ENCODE data around the gene ABI3BP.

The ABI3BP gene

DNA sequence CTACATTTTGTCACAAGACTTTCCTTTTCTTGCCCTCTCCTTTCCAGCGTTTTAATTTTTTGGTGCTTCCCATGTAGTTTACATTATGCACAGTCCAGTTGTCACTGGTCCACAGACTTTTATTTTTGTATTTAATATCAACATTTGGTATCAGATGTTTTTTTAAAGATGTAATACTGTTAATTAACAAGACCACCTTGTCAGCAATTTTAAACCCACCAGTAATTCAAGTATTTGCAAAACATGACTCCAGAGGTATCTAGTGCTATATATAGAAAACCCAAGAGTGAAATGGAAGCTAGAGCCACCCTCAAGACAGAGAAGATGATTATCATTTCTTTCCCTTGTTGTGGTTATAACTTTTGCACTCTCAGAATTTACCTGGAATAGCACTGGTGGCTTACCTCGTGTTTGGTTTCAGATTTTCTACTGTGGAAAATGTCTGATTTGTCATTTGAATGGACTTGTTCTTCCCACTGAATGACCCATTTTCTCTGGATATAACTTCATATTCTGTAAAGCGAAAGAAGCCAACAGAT lies 227.7 kb downstream of the ABI3BP start:
- no peak for DNase-seq

DNA sequence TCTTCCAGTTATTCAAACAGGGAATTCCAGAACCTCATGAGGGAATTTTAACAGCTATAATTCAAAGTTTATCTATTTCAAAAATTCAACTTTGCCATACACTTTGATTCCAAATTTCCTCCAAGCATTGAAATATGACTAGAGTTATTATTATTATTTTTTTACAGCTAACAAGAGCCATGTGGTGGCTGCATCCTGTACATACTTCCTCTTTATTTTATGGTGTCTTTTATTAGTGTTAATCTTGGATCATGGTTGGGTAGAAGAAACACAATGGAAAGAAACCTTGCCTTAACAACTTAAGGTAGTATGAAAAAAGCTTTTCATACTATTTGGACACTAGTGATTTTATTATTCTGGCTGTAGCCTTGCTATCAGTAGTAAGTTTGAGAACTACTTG lies 231.3 kb downstream of the ABI3BP start:
- no peak for DNase-seq

DNA sequence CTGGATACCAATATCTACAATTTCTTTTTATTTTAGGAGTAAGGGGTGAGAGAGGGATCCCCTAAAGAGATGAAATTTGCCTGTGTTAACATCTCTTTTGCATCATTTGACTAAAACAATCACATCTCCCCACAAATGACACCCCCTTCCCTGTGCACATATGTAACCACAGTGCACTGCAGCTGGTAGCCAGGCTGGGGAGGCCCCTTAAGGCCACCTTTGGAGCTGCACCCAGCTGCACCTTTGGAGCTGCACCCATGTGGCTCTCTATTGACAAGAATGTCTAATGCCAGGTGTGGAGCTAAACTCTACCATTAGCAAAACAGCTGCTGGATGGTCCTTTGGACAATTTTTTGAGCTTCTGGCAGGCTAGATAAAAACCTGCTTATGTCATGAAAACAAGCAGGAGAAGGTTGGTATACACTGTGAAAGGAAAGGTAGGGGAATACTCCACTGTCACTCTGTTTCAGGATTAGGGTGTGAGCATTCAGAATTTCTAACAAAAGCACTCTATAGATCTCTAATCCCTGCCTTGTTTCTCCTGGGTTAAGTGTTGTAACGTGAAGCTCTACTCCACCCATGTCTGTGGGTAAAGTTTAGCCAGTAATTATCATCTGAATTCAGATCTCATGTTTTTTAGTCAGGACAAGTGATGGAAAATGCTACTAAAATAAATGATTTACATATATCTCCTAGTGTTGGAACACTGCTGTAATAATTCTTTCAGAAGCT lies 231.8 kb downstream of the ABI3BP start:
- no peak for DNase-seq

DNA sequence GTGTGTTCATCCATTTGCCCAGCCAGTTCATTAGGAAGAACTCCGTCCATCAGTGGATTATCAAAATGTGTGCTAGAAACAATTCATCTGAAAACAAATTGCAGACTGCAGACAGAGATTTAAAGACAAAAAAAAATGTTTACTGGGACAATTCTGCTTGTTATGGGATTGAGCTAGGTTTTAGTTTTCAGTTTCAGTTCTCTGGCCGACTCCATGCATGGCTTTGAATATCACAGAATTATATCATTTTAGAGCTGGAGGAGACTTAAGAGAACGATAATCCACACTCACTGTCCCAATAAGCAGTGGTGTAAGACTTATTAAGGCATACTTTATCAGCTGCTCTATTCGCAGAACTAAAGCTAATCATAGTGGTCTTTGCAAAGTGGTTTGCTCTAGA lies 232.8 kb downstream of the ABI3BP start:
- DNase-seq: no peak

DNA sequence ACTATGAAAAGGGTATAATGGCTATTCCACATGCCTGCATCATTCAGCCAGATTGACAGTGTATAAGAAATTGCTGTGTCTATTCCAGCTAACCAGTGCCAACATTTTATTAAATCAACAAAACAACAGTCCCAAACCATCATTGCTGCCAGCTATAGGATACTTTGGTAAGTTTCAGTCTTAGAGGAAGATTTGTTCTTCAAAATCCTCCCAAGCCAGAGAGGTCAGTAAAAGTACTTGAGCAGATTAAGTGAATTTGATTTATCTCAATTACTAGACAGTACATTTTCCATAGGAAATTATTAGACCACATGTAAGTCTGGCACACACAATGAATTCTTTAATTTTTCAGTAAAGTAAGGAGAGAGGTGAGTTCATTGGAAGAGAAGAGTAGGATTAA lies 233.3 kb downstream of the ABI3BP start:
- DNase-seq: no peak

DNA sequence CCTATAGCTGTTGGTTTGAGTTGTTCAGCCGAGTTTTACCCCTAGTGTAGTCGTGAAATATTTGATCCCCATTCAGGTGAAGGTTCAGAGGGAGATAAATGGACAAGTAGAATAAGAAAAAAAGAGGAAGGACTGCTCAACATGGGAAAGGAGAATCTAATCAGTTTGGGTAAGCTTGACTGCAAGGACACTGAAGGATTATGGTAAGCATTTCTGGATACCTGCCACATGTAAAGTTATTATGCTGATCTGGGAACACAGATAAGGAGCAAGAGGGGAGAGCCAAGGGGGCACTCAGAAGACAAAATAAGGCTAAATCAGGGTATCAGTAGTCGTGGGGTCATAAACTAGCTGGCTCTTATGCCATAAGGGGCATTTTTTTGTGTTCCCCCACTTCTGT lies 234.1 kb downstream of the ABI3BP start:
- no peak for DNase-seq

DNA sequence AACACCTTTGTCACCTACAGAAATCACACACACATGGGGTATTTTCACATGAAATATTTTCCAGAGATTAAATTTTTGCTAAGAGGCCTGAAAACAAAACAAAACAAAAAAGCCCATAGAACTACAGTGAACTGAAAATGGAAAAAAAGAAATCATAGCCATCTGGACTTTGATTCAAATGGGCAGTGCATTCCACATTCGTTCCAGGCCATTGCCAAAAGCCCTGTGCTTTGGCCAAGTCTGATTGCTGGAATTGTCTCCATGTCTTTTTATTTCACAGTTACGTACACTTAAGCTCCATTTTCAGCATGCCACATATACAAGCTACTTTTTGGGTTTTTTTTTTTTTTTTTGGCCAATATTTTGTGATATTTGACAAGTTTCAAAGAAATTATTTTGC lies 236.8 kb downstream of the ABI3BP start:
- DNase-seq: no peak

DNA sequence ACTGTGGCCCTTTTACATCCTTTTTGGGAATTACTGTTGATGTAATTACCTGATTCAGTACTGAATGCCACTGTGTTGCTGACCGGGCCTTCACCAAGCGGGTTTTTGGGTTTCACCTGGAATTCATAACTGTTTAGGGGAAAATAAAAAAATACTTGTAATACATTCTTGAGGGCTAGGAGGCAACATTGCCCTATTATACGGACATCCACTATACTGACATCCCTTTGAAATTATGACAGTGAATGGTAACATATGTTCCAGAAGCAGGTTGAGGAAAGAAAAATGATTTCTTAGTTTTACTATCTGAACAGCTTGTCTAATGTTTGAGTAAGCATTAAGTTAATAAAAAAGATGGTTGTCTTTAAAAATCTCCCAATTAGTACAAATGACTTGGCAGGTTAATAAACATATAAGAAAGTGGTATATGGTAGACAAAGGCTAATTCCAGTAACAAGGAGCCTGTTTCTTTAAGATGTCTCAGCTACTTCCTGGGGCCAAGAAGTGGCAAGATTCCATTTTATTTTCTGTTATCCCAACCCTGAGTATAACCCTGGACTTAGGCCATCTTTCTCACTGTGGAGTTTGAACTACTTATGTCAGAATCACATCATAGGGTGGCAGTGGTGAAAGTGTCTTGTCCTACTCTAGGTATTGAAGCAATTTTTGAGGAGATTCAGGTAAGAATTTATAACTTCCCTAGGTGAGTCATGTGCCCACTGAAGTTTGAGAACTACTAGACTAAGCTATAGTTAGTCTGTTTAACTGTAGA lies 238.5 kb downstream of the ABI3BP start:
- DNase-seq: no peak

DNA sequence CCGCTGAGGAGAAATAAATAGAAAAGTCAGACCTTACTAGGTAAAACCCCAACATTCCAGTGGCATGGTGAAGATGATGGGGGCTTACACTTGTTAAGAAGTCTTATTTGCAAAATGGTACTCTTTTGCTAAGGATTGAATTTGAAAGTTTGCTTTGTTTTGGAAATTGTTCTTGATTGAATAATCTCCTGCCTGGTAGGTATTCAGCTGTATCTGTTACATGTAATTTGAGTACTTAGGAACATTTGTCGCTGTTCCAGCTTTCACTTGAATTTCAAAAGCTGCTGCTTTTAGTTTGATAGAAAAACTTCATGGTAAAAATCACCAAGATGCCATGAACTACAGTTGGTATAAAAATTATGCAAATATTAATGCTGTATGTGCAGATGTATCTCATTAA lies 239.4 kb downstream of the ABI3BP start:
- no peak for DNase-seq

DNA sequence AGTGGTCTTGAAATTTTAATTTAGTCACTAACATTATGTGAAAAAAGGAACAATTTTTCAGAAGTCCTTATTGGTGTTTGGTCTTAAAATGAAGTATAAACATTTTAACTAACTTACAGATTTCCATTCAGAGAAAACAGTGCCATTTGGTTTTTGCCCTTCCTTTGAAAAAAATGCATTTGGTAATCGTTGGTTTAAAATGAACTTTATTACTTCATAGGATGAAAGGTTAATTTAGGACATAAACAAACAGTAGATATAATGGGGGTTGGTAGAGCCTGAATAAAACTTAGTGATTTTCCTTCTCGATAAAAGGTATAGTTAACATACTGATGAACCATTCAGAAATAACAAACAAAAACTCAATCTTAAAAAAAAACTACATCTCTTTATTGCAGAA lies 244.3 kb downstream of the ABI3BP start:
- DNase-seq: no peak

DNA sequence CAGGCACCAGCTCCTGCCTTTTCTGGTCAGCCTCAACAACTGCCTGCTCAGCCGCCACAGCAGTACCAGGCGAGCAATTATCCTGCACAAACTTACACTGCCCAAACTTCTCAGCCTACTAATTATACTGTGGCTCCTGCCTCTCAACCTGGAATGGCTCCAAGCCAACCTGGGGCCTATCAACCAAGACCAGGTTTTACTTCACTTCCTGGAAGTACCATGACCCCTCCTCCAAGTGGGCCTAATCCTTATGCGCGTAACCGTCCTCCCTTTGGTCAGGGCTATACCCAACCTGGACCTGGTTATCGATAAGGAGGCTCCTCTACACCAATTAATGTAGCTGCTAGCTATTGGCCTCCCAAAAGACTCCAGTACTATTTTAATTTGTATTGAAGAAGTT lies 245.0 kb downstream of the ABI3BP start:
- no peak for DNase-seq

DNA sequence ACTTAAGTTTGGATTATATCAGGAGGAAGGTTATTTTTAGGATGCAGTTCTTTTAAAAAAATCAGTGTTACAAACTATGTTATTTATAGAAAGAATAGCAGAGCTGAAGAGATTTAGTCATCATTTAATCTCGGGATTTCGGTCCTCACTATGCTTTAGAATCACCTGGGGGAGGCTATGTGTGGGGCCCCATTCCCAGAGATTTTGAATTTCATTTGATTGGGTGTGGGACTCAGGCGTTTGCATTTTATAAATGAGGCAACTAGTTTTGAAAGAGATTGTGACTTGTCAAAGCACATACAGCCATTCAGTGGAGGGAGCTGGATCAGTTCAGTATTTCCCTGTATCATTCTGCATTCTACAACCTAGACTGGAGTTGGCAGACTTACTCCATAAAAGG lies 247.1 kb downstream of the ABI3BP start:
- DNase-seq: no peak

DNA sequence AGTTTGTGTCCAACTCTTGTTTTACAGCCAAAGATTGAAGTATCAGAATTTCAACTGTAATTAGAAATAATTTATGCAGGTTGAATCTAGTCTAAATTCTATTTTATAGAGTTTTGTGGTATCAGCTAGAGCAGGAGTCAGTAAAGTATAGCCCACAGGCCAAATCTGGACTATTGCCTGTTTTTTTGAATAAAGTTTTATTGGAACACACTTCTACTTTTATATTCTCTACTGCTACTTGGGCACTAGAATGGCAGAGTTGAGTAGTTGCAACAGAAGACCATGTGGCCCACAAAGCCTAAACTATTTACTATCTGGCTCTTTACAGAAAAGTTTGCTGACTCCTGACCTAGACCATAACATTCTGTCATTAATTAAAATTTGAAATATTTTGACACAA lies 247.6 kb downstream of the ABI3BP start:
- no peak for DNase-seq

DNA sequence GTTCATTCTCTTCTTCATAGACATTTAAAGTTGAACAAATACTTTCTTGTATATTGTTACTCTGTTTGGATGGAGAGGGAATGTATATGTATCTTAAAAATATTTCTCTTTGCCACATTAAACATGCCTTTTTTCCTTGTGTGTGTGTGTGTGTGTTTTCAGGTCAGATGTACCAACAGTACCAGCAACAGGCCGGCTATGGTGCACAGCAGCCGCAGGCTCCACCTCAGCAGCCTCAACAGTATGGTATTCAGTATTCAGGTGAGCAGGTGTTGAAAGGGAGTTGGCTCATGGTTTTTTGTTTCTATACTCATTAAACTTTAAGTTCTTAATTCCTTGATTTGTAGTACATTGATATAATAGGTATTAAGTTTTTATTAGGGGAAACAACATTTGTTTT lies 248.6 kb downstream of the ABI3BP start:
- no peak for DNase-seq

DNA sequence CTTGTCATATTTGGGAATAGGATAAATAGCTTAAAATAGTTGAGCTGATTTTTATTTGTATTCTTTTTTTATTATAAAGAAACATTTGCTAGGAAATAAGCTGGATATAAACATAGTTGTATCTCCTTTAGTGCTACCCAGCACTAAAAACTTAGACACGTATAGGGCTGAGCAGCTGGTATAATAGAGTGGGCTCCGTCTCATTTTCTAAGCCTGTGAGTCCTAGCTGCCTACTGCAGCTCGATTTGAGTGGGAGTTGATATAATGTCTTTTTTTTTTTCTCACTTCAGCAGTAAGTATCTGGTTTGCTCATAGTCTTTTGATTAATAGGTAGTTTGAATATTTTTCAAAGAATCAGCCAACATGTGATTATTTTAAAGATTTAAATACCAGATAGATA lies 249.7 kb downstream of the ABI3BP start:
- no peak for DNase-seq

DNA sequence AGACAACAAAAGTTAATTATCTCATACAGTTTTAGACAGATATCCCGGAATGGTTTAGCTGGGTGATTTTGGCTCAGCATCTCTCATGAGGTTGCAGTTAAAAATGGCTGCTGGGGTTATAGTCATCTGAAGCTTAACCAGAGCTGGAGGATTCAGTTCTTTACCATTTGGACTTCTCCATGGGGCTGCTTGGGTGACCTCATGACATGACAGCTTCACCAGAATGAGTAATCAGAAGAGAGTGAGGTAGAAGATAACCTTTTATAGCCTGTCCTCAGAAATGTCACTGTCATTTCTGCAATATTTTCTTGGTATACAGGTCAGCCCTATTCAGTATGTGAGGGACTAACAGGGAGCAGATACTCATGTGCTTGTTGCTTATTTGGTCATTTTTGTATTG lies 253.0 kb downstream of the ABI3BP start:
- no peak for DNase-seq

DNA sequence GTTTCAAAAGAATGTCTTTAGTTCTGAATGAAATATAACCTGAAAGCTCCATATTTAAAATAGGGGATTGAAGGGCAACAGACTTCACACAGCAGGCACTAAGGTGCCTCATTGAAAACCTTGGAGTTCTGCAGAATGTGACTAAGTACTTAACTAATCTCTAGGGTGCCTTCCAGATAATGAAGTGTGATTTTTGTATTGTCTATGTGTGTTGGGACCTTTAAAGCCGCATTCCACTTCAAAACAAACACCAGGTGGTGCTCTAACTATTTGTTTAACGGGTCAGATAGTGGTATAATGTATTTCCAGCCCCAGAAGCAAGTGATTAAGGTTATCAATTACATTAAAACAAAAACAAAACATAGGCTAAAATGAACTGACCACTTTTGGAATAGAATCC lies 255.9 kb downstream of the ABI3BP start:
- DNase-seq: no peak

DNA sequence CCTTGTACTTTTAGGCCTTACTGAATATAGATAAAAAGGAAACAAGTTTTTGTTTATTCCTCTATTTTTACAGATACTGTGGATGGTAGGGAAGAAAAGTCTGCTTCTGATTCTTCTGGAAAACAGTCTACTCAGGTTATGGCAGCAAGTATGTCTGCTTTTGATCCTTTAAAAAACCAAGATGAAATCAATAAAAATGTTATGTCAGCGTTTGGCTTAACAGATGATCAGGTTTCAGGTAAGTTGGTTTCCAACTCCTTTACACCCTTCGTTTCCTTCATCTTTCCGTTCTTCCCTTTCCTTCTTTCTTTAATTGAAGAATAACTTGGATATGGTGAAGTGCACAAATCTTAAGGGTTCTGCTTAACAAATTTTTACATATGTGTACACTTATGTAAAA lies 260.8 kb downstream of the ABI3BP start:
- no peak for DNase-seq

DNA sequence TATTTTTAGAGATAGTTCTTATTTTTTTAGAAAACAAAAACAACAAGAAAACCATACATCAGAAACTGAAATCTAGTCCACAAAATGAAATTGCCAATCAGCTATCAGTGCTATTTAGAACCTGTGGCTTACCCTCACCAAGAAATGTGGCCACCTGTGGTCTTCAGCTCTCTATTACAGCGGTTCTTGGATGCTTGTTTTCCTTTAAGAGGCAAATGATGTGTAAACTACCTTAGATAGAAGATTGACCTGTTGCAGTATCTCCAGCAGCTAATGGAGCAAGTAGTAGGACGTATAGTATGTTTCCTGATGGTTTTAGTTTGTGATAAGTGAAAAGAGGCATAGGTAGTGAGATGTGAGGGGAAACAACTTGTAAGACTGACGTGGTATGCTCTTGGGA lies 262.7 kb downstream of the ABI3BP start:
- no peak for DNase-seq

DNA sequence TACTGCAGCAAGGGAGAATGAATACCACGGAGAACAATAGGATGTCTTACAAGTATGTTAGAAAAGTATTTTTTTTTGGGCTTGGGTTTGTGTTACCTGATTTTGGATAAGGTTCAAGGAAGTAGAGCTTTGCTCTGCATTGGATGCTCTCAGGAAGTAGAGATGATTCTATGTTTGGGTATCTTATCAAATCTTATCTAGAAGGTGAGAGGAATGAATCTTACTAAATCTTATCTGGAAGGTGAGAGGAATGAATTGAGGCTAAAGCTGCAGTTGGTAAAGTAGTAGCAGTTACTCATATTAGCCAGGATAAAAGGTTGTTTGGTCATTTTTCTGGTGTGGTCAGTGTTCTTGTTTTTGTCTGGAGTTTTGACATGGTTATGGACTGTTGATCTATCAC lies 266.5 kb downstream of the ABI3BP start:
- DNase-seq: no peak

DNA sequence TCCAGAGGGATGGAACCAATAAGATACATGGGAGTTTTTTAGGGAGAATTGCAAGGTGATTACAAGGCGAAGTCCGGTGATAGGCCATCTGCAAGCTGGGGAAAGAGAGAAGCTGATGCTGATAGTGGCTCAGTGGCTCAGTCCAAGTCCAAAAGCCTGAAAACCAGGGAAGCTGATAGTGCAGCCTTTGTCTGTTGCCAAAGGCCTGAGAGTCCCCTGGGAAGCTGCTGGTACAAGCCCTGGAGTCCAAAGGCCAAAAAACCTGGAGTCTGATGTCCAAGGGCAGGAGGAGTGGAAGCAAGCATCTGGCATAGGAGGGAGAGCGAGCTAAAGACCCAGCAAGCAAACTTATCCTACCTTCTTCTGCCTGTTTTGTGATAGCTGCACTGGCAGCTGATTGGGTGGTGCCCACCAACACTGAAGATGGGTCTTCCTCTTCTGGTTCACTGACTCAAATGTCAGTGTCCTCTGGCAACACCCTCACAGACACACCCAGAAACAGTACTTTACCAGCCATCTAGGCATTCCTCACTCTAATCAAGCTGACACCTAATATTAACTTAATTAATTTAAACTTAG lies 267.2 kb downstream of the ABI3BP start:
- DNase-seq: no peak

DNA sequence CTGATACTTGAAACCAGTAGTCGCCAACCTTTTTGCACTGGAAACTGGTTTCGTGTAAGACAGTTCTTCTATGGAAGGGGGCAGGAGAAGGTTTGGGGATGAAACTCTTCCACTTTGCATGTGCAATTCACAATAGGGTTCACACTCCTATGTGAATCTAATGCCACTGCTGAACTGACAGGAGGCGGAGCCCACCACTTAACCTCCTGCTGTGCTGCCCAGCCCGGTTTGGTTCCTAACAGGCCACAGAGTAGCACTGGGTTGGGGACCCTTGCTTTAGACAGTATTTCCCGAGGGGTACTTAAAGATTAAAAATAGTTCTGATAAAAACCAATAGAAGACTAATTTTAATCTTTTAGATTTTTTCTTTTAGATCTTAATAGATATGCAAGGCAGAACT lies 272.8 kb downstream of the ABI3BP start:
- DNase-seq: no peak

DNA sequence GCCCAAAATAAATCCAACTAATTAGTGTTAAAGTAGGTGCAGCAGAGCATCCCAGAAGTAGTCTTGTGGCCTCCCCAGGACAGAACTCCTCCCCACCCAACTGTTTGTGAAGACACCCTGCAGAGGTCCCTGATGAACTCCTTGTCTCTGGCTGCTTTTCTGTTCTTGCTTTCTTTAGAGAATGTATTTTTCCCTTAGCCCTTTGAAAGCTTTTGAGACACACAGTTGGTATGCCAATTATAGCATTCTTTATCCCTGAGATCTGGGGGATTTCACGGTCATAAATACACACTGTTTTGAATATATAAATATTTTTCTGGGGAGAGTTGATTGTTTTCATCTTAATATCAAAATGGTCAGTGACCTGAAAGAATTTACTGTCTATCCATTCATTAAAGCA lies 274.1 kb downstream of the ABI3BP start:
- no peak for DNase-seq

Data from NCI-H1417 treated with DMSO at 0.1 percent for 48 hours (cell line).